HAP-1 (cell line): ENCODE results near the gene HCRTR1.

Experiments used
- DNase-seq, 2 experiments: peaks; one replicate each; pipeline ENCODE4 v3.0.0-alpha.2; 2016 to 2020; ENCODE audit warnings: low spot score in 2 of 2
- H3K27me3 ChIP-seq: fragments of 250-450 bp; sonication (Bioruptor Pico); 2 replicates; pipeline ENCODE4 v1.5.1; 2020; ENCODE audit warnings: low read depth, mild to moderate bottlenecking, moderate library complexity
- H3K36me3 ChIP-seq: fragments of 250-450 bp; sonication (Bioruptor Pico); replicated peaks from 2 replicates; pipeline ENCODE4 v1.5.1; 2020; ENCODE audit warnings: mild to moderate bottlenecking
- H3K4me1 ChIP-seq: fragments of 250-450 bp; sonication (Bioruptor Pico); 2 replicates; pipeline ENCODE4 v1.5.1; 2020; ENCODE audit warnings: mild to moderate bottlenecking
- H3K4me3 ChIP-seq: fragments of 250-450 bp; sonication (Bioruptor Pico); 2 replicates; pipeline ENCODE4 v1.5.1; 2020; ENCODE audit warnings: mild to moderate bottlenecking, moderate library complexity
- H3K9me3 ChIP-seq: fragments of 250-450 bp; sonication (Bioruptor Pico); 2 replicates; pipeline ENCODE4 v1.5.1; 2020; ENCODE audit warnings: mild to moderate bottlenecking, moderate library complexity
- in situ Hi-C: fragments of 300-500 bp; cut with MboI; formaldehyde crosslinking; loops from 3 replicates; pipeline ENCODE4 v1.14.3; 2020; ENCODE audit warnings: low sequenced_read_pairs, inconsistent platforms, mixed read lengths

Gene HCRTR1

DNA sequence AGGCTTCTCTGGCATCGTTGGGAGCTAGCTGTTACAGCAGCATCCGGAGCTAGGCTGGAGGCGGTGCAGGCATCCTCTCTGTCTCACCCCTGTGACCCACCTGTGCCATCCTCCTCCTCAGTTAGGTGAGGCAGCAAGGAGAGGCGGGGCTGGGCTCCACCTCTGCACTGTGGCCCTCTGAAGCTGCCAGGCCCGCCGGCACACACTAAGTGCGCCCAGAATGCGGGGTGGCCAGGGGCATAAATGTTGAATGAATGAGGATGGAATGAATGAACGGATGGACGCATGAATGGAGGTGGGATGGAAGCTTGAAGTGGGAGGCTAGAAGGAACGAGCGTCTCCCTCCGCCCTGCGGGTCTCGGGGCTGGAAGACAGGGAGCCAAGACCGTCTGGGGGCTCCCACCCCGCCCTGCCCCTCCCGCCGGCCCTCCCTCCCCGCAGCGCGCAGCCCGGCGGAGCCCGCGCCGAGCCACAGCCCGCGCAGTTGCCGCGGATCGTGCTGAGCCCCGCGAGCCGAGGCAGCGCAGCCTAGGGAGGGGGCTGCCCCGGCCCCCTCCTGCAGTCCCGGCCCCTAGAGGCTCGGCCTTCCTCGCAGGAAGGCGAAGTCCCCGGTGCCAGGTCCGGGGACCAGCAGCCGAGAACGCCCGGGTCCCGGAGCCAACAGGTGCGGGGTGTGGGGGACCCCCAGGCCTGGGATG is at the start of gene HCRTR1:
HCRTR1 (plus strand) TSS at position 472 of the 698 bp plus-strand sequence. CDS start 1,504 bp downstream, outside the sequence.
- peak in 1 of 2 experiments; percentile 25 for DNase-seq
- H3K9me3 ChIP-seq: no peaks in the 10 kb centered on the region
- H3K27me3 ChIP-seq: peaks cover 6% of the 10 kb centered on the region; the same call in 1 of the 2 replicates
- in situ Hi-C loops: no loop called here
- no peaks in the 10 kb centered on the region for H3K36me3 ChIP-seq
- H3K4me3 ChIP-seq: peak within 1 kb of the TSS; percentile 58
- no peaks in the 10 kb centered on the region; the same call in 1 of the 2 replicates for H3K4me1 ChIP-seq

DNA sequence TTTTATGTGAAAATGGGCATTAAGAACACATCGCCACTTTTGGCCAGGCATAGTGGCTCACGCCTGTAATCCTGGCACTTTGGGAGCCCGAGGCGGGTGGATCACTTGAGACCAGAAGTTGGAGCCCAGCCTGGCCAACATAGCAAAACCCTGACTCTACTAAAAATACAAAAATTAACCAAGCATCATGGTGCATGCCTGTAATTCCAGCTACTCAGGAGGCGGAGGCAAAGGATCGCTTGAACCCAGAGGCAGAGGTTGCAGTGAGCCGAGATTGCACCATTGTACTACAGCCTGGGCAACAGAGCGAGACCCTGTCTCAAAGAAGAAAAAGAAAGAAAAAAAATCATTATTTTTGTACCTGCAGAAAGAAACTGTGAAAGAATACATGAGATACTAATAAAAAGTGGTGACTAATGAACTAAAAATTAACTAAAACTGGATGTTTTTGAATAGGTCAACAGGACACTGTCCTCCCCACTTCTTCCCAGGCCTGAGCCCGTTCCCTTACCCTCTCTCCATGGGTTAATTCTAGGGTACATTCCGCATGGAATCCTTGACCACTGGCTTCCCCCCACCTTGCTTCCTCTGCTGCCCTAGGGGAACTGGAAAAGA is 49.4 kb upstream of the HCRTR1 start:
- in situ Hi-C loops: no loop called here
- Histone ChIP-seq H3K4me1 (no peaks in the 10 kb centered on the region), H3K9me3 (no peaks in the 10 kb centered on the region), H3K27me3 (no peaks in the 10 kb centered on the region), H3K4me3 (no peak overlapping the region), H3K36me3 (no peaks in the 10 kb centered on the region)
- DNase-seq: no peak

DNA sequence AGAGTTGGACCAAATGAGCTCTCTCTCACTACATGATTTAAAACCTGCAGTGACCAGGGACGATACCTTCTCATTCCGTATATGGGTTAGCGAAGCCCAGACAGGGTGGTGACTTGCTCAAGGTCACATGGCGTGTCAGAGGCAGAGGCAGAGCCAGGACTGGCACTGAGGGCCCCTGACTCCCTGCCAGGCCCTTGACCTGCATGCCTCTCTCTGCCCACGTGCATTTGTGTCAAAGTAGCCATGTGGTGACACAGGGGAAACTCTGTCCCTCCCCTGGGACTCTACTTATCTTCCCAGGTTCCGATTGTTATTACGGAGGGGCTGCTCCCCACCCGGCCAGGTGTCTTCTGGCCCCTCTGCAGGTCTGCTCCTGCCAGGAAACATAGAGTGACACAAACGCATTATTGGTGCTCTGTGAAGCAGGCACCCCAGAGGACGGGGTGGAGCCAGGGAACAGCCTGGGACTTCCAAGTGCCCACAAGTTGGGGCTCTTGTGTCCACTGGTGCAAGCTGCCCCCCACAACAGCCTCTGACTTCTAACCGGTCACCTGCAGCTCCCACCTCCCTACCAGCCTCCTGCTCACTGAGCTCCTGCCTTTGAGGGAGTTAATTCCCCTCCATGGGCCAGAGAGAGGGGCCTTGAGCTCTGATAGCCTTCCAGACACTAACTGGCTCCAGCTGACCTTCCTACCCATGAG is 48.4 kb upstream of the HCRTR1 start:
- H3K4me1 ChIP-seq: no peaks in the 10 kb centered on the region
- no peaks in the 10 kb centered on the region for H3K36me3 ChIP-seq
- in situ Hi-C loops: no loop called here
- DNase-seq: no peak
- no peaks in the 10 kb centered on the region for H3K9me3 ChIP-seq
- H3K27me3 ChIP-seq: no peaks in the 10 kb centered on the region
- no peak overlapping the region for H3K4me3 ChIP-seq

DNA sequence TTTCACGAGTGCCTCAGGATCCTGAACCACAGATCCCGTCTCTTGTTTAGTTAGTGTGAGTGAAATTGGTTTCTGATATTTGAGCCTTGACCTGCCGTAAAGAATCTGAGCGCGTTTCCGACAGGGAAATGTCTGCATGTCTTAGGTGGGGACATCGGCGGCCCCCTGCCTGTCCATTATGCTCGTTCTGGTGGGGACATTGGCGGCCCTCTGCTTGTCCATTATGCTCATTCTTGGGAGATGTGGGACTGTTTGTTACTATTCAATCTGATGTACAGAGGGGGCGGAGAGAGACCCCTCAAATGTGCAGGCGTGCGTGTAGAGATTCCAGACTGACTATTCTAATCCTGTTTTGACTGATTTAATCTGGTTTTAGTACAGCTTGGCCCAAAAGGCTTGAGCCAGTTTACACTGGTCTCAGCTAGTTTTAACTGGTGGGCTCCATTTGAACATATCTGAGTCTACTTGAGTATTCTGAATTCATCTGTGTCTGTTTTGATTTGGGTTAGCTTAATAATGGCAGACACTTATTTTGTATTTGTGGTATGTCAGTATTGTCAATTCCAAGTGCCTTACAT is 47.8 kb upstream of the HCRTR1 start:
- DNase-seq: no peak
- no peaks in the 10 kb centered on the region for H3K27me3 ChIP-seq
- H3K9me3 ChIP-seq: no peaks in the 10 kb centered on the region
- in situ Hi-C loops: no loop called here
- H3K36me3 ChIP-seq: no peaks in the 10 kb centered on the region
- H3K4me3 ChIP-seq: no peak overlapping the region
- H3K4me1 ChIP-seq: no peaks in the 10 kb centered on the region

DNA sequence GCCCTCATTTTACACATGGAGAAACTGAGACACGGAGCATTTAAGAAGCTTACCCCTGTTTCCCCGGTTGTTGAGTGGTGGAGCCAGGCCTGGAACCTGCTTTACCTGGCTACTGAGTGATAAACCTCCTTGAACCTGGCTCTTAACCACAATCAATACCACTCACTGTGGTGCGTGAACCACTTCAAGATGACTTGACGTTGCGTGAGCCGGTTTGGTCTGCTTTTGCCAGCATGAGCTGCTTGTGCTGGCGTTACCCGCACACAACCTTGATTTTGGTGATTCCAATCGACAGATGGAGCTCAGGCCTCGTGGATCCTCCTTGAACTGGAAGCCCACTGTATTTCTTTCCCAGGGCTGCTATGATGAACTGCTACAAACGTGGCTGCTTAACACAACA is 47.3 kb upstream of the HCRTR1 start:
- Histone ChIP-seq H3K27me3 (no peaks in the 10 kb centered on the region), H3K4me1 (no peaks in the 10 kb centered on the region), H3K4me3 (no peak overlapping the region), H3K36me3 (no peaks in the 10 kb centered on the region), H3K9me3 (no peaks in the 10 kb centered on the region)
- no peak for DNase-seq
- in situ Hi-C loops: no loop called here

DNA sequence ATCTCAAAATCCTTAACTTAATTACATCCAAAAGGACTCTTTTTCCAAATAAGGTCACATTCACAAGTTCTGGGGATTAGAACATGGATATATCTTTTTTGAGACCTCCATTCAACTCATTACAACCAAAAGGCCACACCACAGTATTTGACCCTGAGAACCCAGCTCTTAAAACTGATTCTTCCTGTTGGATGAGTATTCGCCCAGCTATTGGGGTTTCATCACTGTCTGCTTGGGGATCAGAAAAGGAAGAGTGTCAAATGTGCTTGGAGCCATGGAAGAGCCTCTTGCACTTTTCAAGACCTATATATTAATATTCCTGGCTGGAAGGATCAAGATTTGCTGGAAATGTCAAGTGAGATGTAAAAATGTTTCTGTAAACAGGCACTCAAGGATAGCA is 46.6 kb upstream of the HCRTR1 start:
- in situ Hi-C loops: no loop called here
- H3K9me3 ChIP-seq: no peaks in the 10 kb centered on the region
- H3K36me3 ChIP-seq: no peaks in the 10 kb centered on the region
- no peaks in the 10 kb centered on the region for H3K4me1 ChIP-seq
- no peak for DNase-seq
- no peak overlapping the region for H3K4me3 ChIP-seq
- H3K27me3 ChIP-seq: no peaks in the 10 kb centered on the region

DNA sequence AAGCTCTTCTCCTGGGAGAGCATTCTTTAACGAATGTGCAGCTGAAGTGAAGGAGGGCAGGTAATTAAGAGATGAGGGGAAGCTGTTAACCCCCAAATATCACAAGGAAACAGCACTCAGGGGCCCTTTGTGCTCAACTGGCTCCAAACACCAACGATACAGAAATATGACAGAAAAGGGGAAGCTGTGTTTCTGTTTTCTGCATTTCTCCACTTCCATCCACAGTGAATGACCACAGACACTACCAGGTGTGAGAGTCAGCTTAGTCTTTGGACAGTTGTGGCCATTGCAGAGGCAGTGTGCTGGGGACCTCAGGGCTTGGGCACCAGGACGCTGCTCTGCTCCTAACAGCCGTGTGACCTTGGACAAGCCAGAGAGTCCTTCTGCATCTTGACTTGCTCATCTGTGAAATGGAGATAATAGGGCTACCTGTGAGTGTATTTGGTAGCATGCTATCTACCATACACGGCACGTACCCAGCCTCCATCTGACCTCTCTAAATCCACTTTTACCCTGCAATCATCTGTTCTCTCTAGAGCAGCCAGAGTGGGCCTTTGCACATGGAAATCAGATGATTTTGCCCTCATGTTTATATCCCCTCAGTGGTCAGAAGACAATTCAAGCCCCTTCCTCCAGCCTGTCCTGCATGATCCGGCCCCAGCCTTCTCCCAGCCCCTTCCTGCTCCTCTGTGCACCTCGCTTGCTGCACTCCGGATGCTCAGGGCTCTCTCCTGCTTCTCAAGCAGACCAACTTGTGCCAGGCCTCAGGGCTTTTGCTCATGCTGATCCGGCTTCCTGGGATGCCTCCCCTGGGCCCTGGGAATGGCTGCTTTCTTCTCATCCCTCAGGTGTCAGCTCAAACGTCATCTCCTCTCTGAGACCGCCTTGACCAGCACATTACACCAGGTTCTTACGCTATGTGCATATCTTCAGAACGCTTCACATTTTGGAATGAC is 45.9 kb upstream of the HCRTR1 start:
- no peaks in the 10 kb centered on the region for H3K27me3 ChIP-seq
- no peak overlapping the region for H3K4me3 ChIP-seq
- no peaks in the 10 kb centered on the region for H3K36me3 ChIP-seq
- no peak for DNase-seq
- no peaks in the 10 kb centered on the region for H3K4me1 ChIP-seq
- in situ Hi-C loops: no loop called here
- no peaks in the 10 kb centered on the region for H3K9me3 ChIP-seq

DNA sequence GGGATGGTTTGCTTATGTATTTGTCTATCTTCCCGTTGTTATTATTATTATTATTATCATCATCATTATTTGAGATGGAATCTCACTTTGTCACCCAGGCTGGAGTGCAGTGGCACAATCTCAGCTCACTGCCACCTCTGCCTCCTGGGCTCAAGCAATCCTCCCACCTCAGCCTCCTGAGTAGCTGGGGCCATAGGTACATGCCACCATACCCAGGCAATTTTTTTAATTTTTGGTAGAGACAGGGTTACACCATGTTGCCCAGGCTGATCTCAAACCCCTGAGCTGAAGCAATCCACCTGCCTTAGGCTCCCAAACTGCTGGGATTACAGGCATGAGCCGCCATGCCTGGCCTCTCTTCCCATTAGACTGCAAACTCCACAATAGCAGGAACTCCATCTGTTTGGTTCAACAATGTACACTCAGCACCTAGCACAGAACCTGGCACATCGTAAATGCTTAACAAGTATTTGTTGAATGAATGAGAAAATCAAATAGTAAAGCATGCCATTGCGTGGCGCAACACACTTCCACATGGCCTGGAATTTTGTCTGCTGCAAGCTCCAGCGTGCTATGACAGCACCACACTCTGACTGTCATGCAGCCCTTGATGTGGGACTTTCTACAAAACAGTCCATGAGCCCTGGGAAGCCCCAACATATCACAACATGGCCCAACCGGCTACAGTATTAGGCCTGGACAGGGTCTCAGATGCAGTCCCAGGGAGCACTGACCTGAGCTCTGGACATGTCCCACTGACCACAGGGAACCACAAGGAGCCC is 45.0 kb upstream of the HCRTR1 start:
- DNase-seq: no peak

DNA sequence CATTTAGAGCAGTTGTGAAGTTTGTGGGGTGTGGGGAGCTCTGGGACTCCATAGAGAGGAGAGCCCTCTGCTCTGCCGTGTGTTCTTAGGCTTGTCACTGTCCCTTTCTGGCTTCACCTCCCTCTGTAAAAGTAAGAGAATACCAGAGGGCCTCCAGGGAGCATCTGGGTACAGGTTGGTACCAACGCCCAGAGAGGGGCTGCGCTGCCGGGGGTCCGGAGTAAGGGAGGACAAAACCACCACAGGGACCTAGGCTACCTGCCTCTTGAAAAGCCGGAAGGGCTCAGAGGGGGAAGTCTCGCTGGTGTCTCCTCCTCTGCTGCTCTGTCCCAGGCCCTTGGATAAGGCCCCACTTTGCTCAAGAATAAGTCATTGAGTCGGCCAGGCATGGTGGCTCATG is 44.2 kb upstream of the HCRTR1 start:
- Histone ChIP-seq H3K36me3 (no peaks in the 10 kb centered on the region), H3K27me3 (no peaks in the 10 kb centered on the region), H3K4me1 (no peaks in the 10 kb centered on the region), H3K4me3 (no peak overlapping the region), H3K9me3 (no peaks in the 10 kb centered on the region)
- DNase-seq: no peak
- in situ Hi-C loops: no loop called here

More for the DNA sequence above, 45.0 kb upstream of the HCRTR1 start:
- Histone ChIP-seq H3K36me3 (no peaks in the 10 kb centered on the region), H3K4me3 (no peak overlapping the region), H3K9me3 (no peaks in the 10 kb centered on the region), H3K27me3 (no peaks in the 10 kb centered on the region), H3K4me1 (no peaks in the 10 kb centered on the region)
- in situ Hi-C loops: no loop called here

DNA sequence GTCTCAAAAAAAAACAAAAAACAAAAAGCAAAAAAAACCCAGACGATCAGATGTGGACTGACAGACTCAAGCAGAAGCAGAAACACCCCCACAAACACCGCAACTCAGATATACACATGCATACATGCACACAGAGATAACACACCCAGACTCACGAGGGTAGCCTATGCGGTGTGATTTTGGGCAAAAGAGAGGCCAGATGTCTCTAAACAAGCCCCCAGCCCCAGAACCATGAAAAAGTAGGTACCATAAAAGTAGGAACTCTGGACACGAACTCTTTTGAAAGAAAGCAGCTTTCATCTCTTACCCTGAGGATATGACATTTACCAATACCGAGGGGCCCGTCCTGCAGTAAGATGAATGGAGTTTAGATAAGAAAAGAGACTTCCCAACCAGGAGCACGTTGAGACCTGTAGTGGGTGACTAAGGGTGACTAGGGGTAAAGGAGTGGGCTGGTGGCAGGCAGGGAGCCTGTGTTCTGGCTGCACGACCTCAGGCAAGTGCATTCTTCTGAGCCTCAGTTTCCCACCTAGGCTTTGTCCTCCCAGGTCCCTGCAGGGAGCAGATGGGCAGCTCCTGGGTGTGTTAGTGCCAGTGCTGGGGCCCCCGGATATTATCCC is 42.6 kb upstream of the HCRTR1 start:
- no peak for DNase-seq
- H3K36me3 ChIP-seq: no peaks in the 10 kb centered on the region
- no peaks in the 10 kb centered on the region for H3K4me1 ChIP-seq
- in situ Hi-C loops: no loop called here
- no peaks in the 10 kb centered on the region for H3K9me3 ChIP-seq
- H3K4me3 ChIP-seq: no peak overlapping the region
- H3K27me3 ChIP-seq: no peaks in the 10 kb centered on the region

DNA sequence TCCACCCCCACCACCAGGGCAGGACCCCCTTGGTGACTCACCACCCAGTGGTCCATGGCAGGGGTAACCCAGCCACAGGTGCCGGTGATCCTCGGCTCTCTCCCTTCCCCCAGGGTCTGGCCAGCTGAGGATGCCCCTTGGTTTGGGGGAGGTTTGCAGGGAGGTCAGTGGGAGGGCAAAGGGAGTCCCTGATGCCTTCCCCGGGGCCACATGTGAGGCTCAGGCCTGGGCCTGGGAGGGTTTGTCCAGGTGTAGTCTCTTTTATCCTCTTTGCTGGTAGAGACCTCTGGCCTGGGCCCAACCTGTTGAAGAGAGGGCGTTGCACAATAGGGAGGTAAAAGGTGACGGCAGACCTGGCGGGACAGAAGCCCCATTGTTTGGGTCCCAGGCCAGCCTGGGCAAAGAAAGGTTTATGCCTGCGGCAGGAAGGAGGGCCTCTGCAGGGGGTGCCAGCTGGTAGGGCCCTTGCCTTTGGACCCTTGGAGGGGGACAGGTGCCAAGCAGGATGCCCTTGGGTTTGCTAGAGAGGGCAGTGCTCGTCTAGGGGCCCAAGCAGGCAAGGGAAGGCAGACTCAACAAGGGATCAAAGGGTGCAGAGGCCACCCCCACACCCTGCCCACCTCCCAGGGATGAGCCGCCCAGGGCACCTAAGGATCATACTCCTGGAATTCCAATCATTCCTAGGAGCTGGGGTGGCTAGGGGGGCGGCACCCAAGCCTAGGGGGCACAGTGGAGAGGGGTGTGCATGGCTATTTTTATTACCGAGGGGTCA is 41.9 kb upstream of the HCRTR1 start:
- DNase-seq: no peak
- Histone ChIP-seq H3K9me3 (no peaks in the 10 kb centered on the region), H3K27me3 (no peaks in the 10 kb centered on the region), H3K4me1 (no peaks in the 10 kb centered on the region), H3K4me3 (no peak overlapping the region), H3K36me3 (no peaks in the 10 kb centered on the region)
- in situ Hi-C loops: no loop called here

DNA sequence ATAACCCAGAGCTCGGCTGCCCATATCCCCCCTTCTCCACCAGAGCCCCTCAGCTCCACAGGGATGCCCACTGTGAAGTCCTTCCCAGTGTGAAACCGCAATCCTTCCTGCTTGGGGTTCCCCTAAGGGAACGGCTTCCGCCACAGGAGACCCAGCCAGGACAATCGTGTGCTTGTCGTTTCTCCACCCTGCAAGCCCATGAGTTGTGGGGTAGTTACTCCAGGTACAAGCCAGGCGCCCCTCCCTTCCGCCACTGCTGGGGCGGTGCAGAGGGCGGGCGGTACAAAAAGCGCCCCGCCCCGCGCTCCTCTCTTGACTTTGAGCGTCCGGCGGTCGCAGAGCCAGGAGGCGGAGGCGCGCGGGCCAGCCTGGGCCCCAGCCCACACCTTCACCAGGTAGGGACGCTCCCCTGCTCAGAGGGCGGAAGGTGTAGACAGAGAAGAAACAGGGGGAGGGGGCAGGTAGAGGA is 41.3 kb upstream of the HCRTR1 start, which contains the start of gene TINAGL1:
TINAGL1 (plus strand) TSS at position 315 of the 469 bp plus-strand sequence. CDS start 634 bp downstream, outside the sequence.
- no peaks in the 10 kb centered on the region for H3K36me3 ChIP-seq
- H3K4me3 ChIP-seq: no peak within 1 kb of the TSS
- no peak for DNase-seq
- H3K4me1 ChIP-seq: no peaks in the 10 kb centered on the region
- H3K9me3 ChIP-seq: no peaks in the 10 kb centered on the region
- H3K27me3 ChIP-seq: no peaks in the 10 kb centered on the region
- in situ Hi-C loops: no loop called here
